GM21737 (cell line): ENCODE data around the gene MLYCD.
"Not testable (repeated sequence)": the region's sequence is repeated elsewhere in the genome, so short reads cannot be mapped to it uniquely, and the experiment has no call there.

Source experiments
- ATAC-seq: cut with Tn5 transposase; IDR thresholded peaks from one replicate; pipeline ENCODE4 v1.9.1; 2021; ENCODE audit warnings: mild to moderate bottlenecking, moderate library complexity; ENCODE audit not compliant: unreplicated experiment

MLYCD gene

GRCh38 chr16:83939266-83939855 is 40.4 kb downstream of the MLYCD start:
- ATAC-seq, result no peak

- no peak for ATAC-seq
Observed at GRCh38 chr16:83940119-83940518, 41.2 kb downstream of the MLYCD start.

- ATAC-seq, result no peak
Observed at GRCh38 chr16:83940630-83941378, 41.9 kb downstream of the MLYCD start.

- not testable (repeated sequence) for ATAC-seq
Observed at GRCh38 chr16:83941546-83941945, 42.6 kb downstream of the MLYCD start.

- no peak for ATAC-seq
Observed at GRCh38 chr16:83942074-83942473, 43.2 kb downstream of the MLYCD start.

- no peak for ATAC-seq
Observed at GRCh38 chr16:83942815-83943515, 44.0 kb downstream of the MLYCD start.

- ATAC-seq, result no peak
Observed at GRCh38 chr16:83943516-83944050, 44.7 kb downstream of the MLYCD start.

GRCh38 chr16:83945587-83945986 is 46.7 kb downstream of the MLYCD start:
- no peak for ATAC-seq

GRCh38 chr16:83946154-83946780 is 47.4 kb downstream of the MLYCD start:
- ATAC-seq, result no peak

GRCh38 chr16:83946781-83947566 is 48.1 kb downstream of the MLYCD start:
- no peak for ATAC-seq

GRCh38 chr16:83947642-83948234 is 48.8 kb downstream of the MLYCD start:
- ATAC-seq, result no peak

- ATAC-seq, result no peak
Observed at GRCh38 chr16:83948914-83949723, 50.2 kb downstream of the MLYCD start.

- ATAC-seq, result no peak
Observed at GRCh38 chr16:83949724-83950001, 50.7 kb downstream of the MLYCD start.

- ATAC-seq, result not testable (repeated sequence)
Observed at GRCh38 chr16:83950862-83951399, 52.0 kb downstream of the MLYCD start.

GRCh38 chr16:83951544-83951943 is 52.6 kb downstream of the MLYCD start:
- ATAC-seq, result no peak

GRCh38 chr16:83952587-83952939 is 53.6 kb downstream of the MLYCD start:
- no peak for ATAC-seq

- peak; percentile 81 for ATAC-seq
Observed at GRCh38 chr16:83952940-83953795, 54.3 kb downstream of the MLYCD start, which contains the start of gene OSGIN1. OSGIN1 (plus strand) TSS chr16:83953240; CDS start chr16:83957672, 4,432 bp downstream.
